Measurements from ENCODE around the gene UBL7. TPM values are rescaled to one million over a fixed set of nuclear protein-coding genes. Genes with fewer than 3 reads are reported as not detected.
"Not testable (repeated sequence)": the region's sequence is repeated elsewhere in the genome, so short reads cannot be mapped to it uniquely, and the experiment has no call there.

UBL7 gene
- total RNA-seq, 1 donor from 2014 or later = 57.0 TPM

DNA sequence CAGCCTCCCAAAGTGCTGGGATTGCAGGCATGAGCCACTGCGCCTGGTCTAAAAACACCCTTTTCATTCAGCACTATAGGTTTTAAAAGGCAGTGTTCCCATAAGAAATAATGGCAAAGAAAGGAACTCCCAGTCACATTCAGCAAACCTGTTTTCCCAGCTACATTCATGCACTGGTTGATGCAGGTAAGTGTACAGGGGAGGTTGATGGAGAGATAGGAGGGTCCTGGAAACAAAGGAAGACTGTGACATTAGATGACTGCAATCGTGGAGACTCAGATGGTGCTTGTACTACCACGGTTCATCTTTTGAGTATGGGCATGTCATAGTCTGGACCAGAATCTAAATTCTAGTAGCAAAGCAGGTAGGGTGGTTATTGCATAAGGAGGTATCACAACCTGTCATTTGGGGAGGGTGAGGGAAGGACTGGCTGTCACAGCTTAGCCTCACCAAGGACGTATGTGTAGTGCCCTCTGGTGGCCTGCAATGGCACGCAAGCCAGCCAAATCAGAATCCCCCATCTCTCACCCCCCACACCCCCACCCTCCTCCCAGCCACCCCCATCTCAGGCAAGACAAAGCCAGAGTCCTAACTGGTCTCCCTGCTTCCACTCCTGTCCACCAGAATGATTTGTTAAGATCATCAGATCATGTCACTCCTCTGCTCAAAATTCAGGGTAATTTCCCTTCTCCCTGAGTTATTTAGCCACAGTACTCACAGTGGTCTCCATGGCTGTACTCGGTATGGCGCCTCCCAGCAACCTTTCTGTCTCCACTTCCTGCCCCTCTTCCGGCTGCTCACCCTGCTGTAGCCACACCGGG, 28.8 kb upstream of the UBL7 start:
- TF ChIP-seq, protein P1, sequence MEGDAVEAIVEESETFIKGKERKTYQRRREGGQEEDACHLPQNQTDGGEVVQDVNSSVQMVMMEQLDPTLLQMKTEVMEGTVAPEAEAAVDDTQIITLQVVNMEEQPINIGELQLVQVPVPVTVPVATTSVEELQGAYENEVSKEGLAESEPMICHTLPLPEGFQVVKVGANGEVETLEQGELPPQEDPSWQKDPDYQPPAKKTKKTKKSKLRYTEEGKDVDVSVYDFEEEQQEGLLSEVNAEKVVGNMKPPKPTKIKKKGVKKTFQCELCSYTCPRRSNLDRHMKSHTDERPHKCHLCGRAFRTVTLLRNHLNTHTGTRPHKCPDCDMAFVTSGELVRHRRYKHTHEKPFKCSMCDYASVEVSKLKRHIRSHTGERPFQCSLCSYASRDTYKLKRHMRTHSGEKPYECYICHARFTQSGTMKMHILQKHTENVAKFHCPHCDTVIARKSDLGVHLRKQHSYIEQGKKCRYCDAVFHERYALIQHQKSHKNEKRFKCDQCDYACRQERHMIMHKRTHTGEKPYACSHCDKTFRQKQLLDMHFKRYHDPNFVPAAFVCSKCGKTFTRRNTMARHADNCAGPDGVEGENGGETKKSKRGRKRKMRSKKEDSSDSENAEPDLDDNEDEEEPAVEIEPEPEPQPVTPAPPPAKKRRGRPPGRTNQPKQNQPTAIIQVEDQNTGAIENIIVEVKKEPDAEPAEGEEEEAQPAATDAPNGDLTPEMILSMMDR (conservative IDR thresholded peaks at IDR 0.05) = peak; percentile 86
- H3K4me3 Mint-ChIP-seq = no peak overlapping the region
- DNase-seq (ENCODE audit: extremely low spot score, unreplicated experiment) = no peak
- peak overlapping the region; percentile 64 for H3K27ac Mint-ChIP-seq
- no peaks in the 10 kb centered on the region for H3K4me1 Mint-ChIP-seq (ENCODE audit: unreplicated experiment)
- H3K36me3 Mint-ChIP-seq = peaks cover 4% of the 10 kb centered on the region
- no peaks in the 10 kb centered on the region for H3K27me3 Mint-ChIP-seq
- no peaks in the 10 kb centered on the region for H3K9me3 Mint-ChIP-seq

DNA sequence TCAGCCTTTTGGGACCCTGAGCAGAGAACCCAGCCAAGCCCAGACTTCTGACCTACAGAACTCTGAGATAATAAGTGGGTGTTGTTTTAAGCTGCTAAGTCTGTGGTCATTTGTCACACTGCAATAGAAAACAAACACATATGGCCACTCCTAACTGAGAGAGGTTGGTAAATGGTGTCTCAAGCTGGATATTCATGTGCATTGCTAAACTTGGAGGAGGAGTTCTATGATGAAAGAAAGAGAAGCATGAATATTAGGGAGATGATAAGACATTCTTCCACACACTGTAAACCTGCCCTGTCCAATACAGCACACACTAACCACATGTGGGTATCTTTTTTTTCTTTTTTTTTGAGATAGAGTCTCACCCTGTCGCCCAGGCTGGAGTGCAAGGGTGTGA, 27.8 kb upstream of the UBL7 start:
- Mint-ChIP-seq H3K4me3 (no peak overlapping the region), H3K27me3 (no peaks in the 10 kb centered on the region), H3K36me3 (peaks cover 4% of the 10 kb centered on the region), H3K4me1 (ENCODE audit: unreplicated experiment) (no peaks in the 10 kb centered on the region), H3K27ac (no peak overlapping the region), H3K9me3 (no peaks in the 10 kb centered on the region)
- TF ChIP-seq, protein P1 (conservative IDR thresholded peaks at IDR 0.05) = no peak
- DNase-seq (ENCODE audit: extremely low spot score, unreplicated experiment) = no peak

DNA sequence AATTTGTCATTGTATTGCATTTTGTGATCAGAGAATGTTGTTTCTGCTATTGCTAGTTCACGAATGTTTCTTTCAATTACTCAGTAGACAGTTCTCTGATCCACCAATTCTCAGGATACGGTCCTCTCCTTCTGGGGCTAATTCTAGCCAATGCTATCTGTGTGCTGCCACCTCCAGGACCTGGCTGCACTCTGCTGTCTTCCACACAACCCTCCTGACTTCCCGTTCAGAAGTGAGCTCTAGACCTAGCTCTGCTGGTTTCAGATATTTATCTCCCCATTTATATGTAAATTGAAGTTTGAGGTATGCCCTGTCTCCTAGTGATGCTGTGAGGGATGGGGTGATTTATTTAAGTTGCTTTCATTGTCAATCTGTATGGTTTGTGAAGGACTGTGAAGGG, 21.7 kb upstream of the UBL7 start:
- H3K4me3 Mint-ChIP-seq = no peak overlapping the region
- peaks cover 4% of the 10 kb centered on the region for H3K36me3 Mint-ChIP-seq
- H3K27me3 Mint-ChIP-seq = no peaks in the 10 kb centered on the region
- TF ChIP-seq, protein P1 (conservative IDR thresholded peaks at IDR 0.05) = no peak
- no peaks in the 10 kb centered on the region for H3K4me1 Mint-ChIP-seq (ENCODE audit: unreplicated experiment)
- H3K27ac Mint-ChIP-seq = no peak overlapping the region
- H3K9me3 Mint-ChIP-seq = no peaks in the 10 kb centered on the region
- no peak for DNase-seq (ENCODE audit: extremely low spot score, unreplicated experiment)

DNA sequence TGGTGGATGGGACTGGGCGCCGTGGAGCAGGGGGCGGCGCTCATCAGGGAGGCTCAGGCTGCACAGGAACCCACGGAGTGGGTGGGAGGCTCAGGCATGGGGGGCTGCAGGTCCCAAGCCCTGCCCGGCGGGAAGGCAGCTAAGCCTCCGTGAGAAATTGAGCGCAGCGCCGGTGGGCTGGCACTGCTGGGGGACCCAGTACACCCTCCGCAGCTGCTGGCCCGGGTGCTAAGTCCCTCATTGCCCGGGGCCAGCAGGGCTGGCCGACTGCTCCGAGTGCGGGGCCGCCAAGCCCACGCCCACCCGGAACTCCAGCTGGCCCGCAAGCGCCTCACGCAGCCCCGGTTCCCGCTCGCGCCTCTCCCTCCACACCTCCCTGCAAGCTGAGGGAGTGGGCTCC, 19.4 kb upstream of the UBL7 start:
- not testable (repeated sequence) for H3K36me3 Mint-ChIP-seq; H3K4me1 Mint-ChIP-seq (ENCODE audit: unreplicated experiment); DNase-seq (ENCODE audit: extremely low spot score, unreplicated experiment); H3K27me3 Mint-ChIP-seq; H3K4me3 Mint-ChIP-seq; H3K9me3 Mint-ChIP-seq; H3K27ac Mint-ChIP-seq

DNA sequence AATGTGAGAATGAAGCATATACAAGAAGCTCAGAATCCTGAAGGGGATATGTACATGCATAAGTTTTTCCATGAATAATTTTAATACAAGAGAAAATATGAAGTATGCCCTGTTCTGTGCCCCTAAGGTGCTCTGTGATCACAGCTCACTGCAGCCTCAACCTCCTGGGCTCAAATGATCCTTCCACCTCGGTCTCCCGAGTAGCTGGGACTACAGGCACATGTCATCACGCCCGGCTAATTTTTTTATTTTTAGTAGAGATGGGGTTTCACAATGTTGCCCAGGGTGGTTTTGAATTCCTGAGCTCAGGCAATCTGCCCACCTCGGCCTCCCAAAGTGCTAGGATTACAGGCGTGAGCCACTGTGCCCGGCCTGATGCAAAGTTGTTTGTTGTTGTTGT, 10.7 kb upstream of the UBL7 start:
- not testable (repeated sequence) for DNase-seq (ENCODE audit: extremely low spot score, unreplicated experiment); H3K27ac Mint-ChIP-seq; H3K4me3 Mint-ChIP-seq; H3K4me1 Mint-ChIP-seq (ENCODE audit: unreplicated experiment); H3K9me3 Mint-ChIP-seq; H3K27me3 Mint-ChIP-seq; H3K36me3 Mint-ChIP-seq

DNA sequence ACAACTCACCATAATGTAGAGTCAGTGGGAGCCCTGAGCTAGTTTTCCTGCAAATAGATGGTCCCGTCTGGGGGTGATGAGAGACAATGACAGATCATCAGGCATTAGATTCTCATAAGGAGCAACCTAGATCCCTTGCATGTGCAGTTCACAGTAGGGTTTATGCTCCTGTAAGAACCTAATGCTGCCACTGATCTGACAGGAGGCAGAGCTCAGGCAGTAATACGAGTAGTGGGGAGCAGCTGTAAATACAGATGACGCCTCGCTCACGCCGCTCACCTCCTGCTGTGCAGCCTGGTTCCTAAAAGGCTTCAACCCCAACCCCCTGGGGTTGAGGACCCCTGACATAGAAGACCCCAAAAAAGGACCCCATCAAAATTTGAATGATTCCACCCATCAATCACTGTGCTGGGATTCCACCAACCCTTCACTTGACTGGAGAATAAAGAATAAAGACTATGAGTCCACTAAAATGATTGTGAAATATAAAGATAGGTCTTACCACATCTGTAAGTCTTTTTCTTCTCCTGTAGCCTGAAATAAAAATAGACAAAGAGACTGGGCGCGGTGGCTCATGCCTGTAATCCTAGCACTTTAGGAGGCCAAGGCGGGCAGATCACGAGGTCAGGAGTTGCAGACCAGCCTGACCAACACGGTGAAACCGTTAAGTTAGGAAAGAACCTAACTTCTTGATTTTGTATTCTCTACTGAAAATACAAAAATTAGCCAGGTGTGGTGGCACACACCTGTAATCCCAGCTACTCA, 9.9 kb upstream of the UBL7 start:
- Mint-ChIP-seq H3K36me3 (peaks cover 12% of the 10 kb centered on the region), H3K9me3 (no peaks in the 10 kb centered on the region), H3K4me1 (ENCODE audit: unreplicated experiment) (no peaks in the 10 kb centered on the region), H3K4me3 (no peak overlapping the region), H3K27me3 (no peaks in the 10 kb centered on the region), H3K27ac (no peak overlapping the region)
- TF ChIP-seq, protein P1 (conservative IDR thresholded peaks at IDR 0.05) = no peak
- no peak for DNase-seq (ENCODE audit: extremely low spot score, unreplicated experiment)
